Measurements from ENCODE around the gene SLC6A15. TPM values are rescaled to one million over a fixed set of nuclear protein-coding genes. Genes with fewer than 3 reads are reported as not detected.

Gene SLC6A15
- total and polyA plus RNA-seq, 4 donors, result not detected

DNA sequence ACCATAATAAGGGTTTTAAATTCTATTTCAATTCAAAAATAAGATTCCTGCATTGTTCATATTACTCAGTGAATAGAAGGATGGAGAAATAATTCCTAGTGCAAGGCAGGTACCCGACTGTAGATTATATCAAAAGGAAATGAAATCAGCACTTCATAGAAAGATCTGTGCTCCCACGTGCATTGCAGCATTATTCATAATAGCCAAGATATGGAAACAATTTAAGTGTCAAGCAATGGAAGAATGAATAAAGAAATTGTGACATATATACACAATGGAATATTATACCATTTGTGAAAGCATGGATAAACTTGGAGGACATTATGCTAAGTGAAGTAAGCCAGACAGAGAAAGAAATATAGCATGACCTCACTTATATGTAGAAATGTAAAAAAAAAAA is 53.8 kb downstream of the SLC6A15 start:
- H3K4me3 ChIP-seq (ENCODE audit: low read depth in 1 of 3, low read length in 3 of 3), result no peak overlapping the region

More for the DNA sequence above, 53.8 kb downstream of the SLC6A15 start:
- WGBS, result 55% methylated on average over 2 of the region's 2 CpGs
- Histone ChIP-seq H3K9ac (ENCODE audit: low read depth in 1 of 2, low read length in 2 of 2) (no peak overlapping the region), H3K27me3 (ENCODE audit: control insufficient read depth in 4 of 4, insufficient read depth in 4 of 4, low read length in 3 of 4) (peaks cover 0 to 4% (median 0%) of the 10 kb centered on the region in 4 donors), H3K4me1 (ENCODE audit: control insufficient read depth in 4 of 4, insufficient read depth in 4 of 4, low read length in 3 of 4) (no peaks in the 10 kb centered on the region), H3K27ac (ENCODE audit: low read depth in 1 of 2, low read length in 2 of 2) (no peak overlapping the region), H3K9me3 (ENCODE audit: control insufficient read depth in 4 of 4, low read length in 3 of 4) (no peaks in the 10 kb centered on the region), H3K36me3 (ENCODE audit: control insufficient read depth in 4 of 4, insufficient read depth in 3 of 4, low read depth in 1 of 4, low read length in 3 of 4) (no peaks in the 10 kb centered on the region)
- no peak for TF ChIP-seq GABPA (IDR thresholded peaks at IDR 0.05 in 1 of 2, conservative IDR thresholded peaks at IDR 0.05 in 1 of 2)
- TF ChIP-seq FOXA1 (IDR thresholded peaks at IDR 0.05), result no peak
- TF ChIP-seq EGR1 (IDR thresholded peaks at IDR 0.05; ENCODE audit: low read depth in 2 of 2), result no peak
- TF ChIP-seq RXRA (IDR thresholded peaks at IDR 0.05), result no peak
- TF ChIP-seq YY1 (IDR thresholded peaks at IDR 0.05), result no peak
- TF ChIP-seq, protein P1, sequence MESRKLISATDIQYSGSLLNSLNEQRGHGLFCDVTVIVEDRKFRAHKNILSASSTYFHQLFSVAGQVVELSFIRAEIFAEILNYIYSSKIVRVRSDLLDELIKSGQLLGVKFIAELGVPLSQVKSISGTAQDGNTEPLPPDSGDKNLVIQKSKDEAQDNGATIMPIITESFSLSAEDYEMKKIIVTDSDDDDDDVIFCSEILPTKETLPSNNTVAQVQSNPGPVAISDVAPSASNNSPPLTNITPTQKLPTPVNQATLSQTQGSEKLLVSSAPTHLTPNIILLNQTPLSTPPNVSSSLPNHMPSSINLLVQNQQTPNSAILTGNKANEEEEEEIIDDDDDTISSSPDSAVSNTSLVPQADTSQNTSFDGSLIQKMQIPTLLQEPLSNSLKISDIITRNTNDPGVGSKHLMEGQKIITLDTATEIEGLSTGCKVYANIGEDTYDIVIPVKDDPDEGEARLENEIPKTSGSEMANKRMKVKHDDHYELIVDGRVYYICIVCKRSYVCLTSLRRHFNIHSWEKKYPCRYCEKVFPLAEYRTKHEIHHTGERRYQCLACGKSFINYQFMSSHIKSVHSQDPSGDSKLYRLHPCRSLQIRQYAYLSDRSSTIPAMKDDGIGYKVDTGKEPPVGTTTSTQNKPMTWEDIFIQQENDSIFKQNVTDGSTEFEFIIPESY (IDR thresholded peaks at IDR 0.05), result no peak
- no peak for TF ChIP-seq SP1 (IDR thresholded peaks at IDR 0.05)
- TF ChIP-seq, protein P2, sequence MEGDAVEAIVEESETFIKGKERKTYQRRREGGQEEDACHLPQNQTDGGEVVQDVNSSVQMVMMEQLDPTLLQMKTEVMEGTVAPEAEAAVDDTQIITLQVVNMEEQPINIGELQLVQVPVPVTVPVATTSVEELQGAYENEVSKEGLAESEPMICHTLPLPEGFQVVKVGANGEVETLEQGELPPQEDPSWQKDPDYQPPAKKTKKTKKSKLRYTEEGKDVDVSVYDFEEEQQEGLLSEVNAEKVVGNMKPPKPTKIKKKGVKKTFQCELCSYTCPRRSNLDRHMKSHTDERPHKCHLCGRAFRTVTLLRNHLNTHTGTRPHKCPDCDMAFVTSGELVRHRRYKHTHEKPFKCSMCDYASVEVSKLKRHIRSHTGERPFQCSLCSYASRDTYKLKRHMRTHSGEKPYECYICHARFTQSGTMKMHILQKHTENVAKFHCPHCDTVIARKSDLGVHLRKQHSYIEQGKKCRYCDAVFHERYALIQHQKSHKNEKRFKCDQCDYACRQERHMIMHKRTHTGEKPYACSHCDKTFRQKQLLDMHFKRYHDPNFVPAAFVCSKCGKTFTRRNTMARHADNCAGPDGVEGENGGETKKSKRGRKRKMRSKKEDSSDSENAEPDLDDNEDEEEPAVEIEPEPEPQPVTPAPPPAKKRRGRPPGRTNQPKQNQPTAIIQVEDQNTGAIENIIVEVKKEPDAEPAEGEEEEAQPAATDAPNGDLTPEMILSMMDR (IDR thresholded peaks at IDR 0.05; ENCODE audit: low read depth, low read length, missing input control), result no peak
- TF ChIP-seq, protein P3, sequence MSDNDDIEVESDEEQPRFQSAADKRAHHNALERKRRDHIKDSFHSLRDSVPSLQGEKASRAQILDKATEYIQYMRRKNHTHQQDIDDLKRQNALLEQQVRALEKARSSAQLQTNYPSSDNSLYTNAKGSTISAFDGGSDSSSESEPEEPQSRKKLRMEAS (IDR thresholded peaks at IDR 0.05), result no peak
- TF ChIP-seq FOXA2 (IDR thresholded peaks at IDR 0.05), result no peak
- TF ChIP-seq, protein P4, sequence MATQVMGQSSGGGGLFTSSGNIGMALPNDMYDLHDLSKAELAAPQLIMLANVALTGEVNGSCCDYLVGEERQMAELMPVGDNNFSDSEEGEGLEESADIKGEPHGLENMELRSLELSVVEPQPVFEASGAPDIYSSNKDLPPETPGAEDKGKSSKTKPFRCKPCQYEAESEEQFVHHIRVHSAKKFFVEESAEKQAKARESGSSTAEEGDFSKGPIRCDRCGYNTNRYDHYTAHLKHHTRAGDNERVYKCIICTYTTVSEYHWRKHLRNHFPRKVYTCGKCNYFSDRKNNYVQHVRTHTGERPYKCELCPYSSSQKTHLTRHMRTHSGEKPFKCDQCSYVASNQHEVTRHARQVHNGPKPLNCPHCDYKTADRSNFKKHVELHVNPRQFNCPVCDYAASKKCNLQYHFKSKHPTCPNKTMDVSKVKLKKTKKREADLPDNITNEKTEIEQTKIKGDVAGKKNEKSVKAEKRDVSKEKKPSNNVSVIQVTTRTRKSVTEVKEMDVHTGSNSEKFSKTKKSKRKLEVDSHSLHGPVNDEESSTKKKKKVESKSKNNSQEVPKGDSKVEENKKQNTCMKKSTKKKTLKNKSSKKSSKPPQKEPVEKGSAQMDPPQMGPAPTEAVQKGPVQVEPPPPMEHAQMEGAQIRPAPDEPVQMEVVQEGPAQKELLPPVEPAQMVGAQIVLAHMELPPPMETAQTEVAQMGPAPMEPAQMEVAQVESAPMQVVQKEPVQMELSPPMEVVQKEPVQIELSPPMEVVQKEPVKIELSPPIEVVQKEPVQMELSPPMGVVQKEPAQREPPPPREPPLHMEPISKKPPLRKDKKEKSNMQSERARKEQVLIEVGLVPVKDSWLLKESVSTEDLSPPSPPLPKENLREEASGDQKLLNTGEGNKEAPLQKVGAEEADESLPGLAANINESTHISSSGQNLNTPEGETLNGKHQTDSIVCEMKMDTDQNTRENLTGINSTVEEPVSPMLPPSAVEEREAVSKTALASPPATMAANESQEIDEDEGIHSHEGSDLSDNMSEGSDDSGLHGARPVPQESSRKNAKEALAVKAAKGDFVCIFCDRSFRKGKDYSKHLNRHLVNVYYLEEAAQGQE (IDR thresholded peaks at IDR 0.05), result no peak
- TF ChIP-seq, protein P5, sequence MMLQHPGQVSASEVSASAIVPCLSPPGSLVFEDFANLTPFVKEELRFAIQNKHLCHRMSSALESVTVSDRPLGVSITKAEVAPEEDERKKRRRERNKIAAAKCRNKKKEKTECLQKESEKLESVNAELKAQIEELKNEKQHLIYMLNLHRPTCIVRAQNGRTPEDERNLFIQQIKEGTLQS (IDR thresholded peaks at IDR 0.05), result no peak
- no peak for TF ChIP-seq RAD21 (IDR thresholded peaks at IDR 0.05)
- TF ChIP-seq NR2F2 (IDR thresholded peaks at IDR 0.05), result no peak
- TF ChIP-seq HNF4A (conservative IDR thresholded peaks at IDR 0.05), result no peak
- TF ChIP-seq HNF4G (IDR thresholded peaks at IDR 0.05), result no peak
- TF ChIP-seq JUND (IDR thresholded peaks at IDR 0.05), result no peak
- no peak for DNase-seq (ENCODE audit: low spot score)

Measured in liver (tissue), 9 donors.